Mucosa of rectum (tissue), 2 donors: ENCODE results near the gene PCDHA7.
"Not testable (repeated sequence)": the region's sequence is repeated elsewhere in the genome, so short reads cannot be mapped to it uniquely, and the experiment has no call there.

ENCODE experiments used
- H3K27ac ChIP-seq, 2 donors: one replicate each; pipeline ENCODE4 v1.7.0; 2013; ENCODE audit warnings: inconsistent platforms in 2 of 2, low read depth in 2 of 2, low read length in 2 of 2
- H3K27me3 ChIP-seq, 2 donors: one replicate each; pipeline ENCODE4 v1.7.0; 2013; ENCODE audit warnings: low read length in 2 of 2; ENCODE audit not compliant: control insufficient read depth in 2 of 2, insufficient read depth in 2 of 2
- H3K36me3 ChIP-seq, 2 donors: one replicate each; pipeline ENCODE4 v1.7.0; 2013; ENCODE audit warnings: low read length in 2 of 2; ENCODE audit not compliant: control insufficient read depth in 2 of 2, insufficient read depth in 2 of 2
- H3K4me1 ChIP-seq, 2 donors: one replicate each; pipeline ENCODE4 v1.7.0; 2013; ENCODE audit warnings: low read length in 2 of 2, mild to moderate bottlenecking in 1 of 2; ENCODE audit not compliant: control insufficient read depth in 2 of 2, insufficient read depth in 2 of 2
- H3K4me3 ChIP-seq, 2 donors: one replicate each; pipeline ENCODE4 v1.7.0; 2013; ENCODE audit warnings: low read length in 2 of 2
- H3K9ac ChIP-seq, 2 donors: one replicate each; pipeline ENCODE4 v1.7.0; 2013; ENCODE audit warnings: low read length in 2 of 2, low read depth in 1 of 2, mild to moderate bottlenecking in 1 of 2
- H3K9me3 ChIP-seq, 2 donors: one replicate each; pipeline ENCODE4 v1.7.0; 2013; ENCODE audit warnings: low read length in 2 of 2; ENCODE audit not compliant: control insufficient read depth in 2 of 2
- donor health status: healthy.
- donor health status: Normal muscosa, but diverticular disease.

The PCDHA7 gene

GRCh38 chr5:140800816-140801493 lies 33.1 kb upstream of the PCDHA7 start, which contains the start of gene PCDHA3:
PCDHA3 (plus strand) TSS chr5:140801057.
- H3K27me3 ChIP-seq, result no peaks in the 10 kb centered on the region
- H3K36me3 ChIP-seq, result no peaks in the 10 kb centered on the region
- H3K27ac ChIP-seq, result no peak within 1 kb of the TSS
- H3K4me1 ChIP-seq, result no peaks in the 10 kb centered on the region
- H3K9me3 ChIP-seq, result peaks cover 7 to 19% of the 10 kb centered on the region in 2 donors
- H3K4me3 ChIP-seq, result no peak within 1 kb of the TSS
- H3K9ac ChIP-seq, result no peak within 1 kb of the TSS

GRCh38 chr5:140801494-140801841 lies 32.6 kb upstream of the PCDHA7 start:
- H3K4me1 ChIP-seq, result no peaks in the 10 kb centered on the region
- no peak overlapping the region for H3K4me3 ChIP-seq
- no peak overlapping the region for H3K27ac ChIP-seq
- H3K9me3 ChIP-seq, result peaks cover 7 to 19% of the 10 kb centered on the region in 2 donors
- no peaks in the 10 kb centered on the region for H3K27me3 ChIP-seq
- H3K9ac ChIP-seq, result no peak overlapping the region
- no peaks in the 10 kb centered on the region for H3K36me3 ChIP-seq

- H3K27ac ChIP-seq, H3K9ac ChIP-seq, H3K36me3 ChIP-seq, H3K4me3 ChIP-seq, H3K27me3 ChIP-seq, H3K4me1 ChIP-seq: not testable (repeated sequence)
- H3K9me3 ChIP-seq, result peaks cover 7 to 17% of the 10 kb centered on the region in 2 donors
Measured at GRCh38 chr5:140802381-140802780, 31.7 kb upstream of the PCDHA7 start.

- H3K9ac ChIP-seq, result no peak overlapping the region
- H3K9me3 ChIP-seq, result peaks cover 7 to 17% of the 10 kb centered on the region in 2 donors
- H3K36me3 ChIP-seq, result no peaks in the 10 kb centered on the region
- H3K4me3 ChIP-seq, result no peak overlapping the region
- no peak overlapping the region for H3K27ac ChIP-seq
- H3K4me1 ChIP-seq, result no peaks in the 10 kb centered on the region
- H3K27me3 ChIP-seq, result no peaks in the 10 kb centered on the region
Measured at GRCh38 chr5:140802781-140803271, 31.2 kb upstream of the PCDHA7 start.

GRCh38 chr5:140806834-140807775 lies 27.0 kb upstream of the PCDHA7 start, which contains the start of gene PCDHA4:
PCDHA4 (plus strand) TSS chr5:140807068.
- H3K36me3 ChIP-seq, result no peaks in the 10 kb centered on the region
- no peak within 1 kb of the TSS for H3K9ac ChIP-seq
- H3K4me1 ChIP-seq, result no peaks in the 10 kb centered on the region
- H3K27ac ChIP-seq, result no peak within 1 kb of the TSS
- peak within 1 kb of the TSS; percentile 43 to 65 for H3K4me3 ChIP-seq
- peaks cover under 1 to 9% of the 10 kb centered on the region in 2 donors for H3K9me3 ChIP-seq
- H3K27me3 ChIP-seq, result no peaks in the 10 kb centered on the region

- not testable (repeated sequence) for H3K27me3 ChIP-seq, H3K4me3 ChIP-seq, H3K4me1 ChIP-seq, H3K27ac ChIP-seq, H3K9ac ChIP-seq, H3K36me3 ChIP-seq, H3K9me3 ChIP-seq
Measured at GRCh38 chr5:140808241-140808888, 25.7 kb upstream of the PCDHA7 start.

GRCh38 chr5:140808889-140809291 lies 25.2 kb upstream of the PCDHA7 start:
- Histone ChIP-seq H3K27ac (no peak overlapping the region), H3K27me3 (no peaks in the 10 kb centered on the region), H3K4me3 (no peak overlapping the region), H3K9me3 (peaks cover 0 to 7% of the 10 kb centered on the region in 2 donors), H3K36me3 (no peaks in the 10 kb centered on the region), H3K9ac (no peak overlapping the region), H3K4me1 (no peaks in the 10 kb centered on the region)

- H3K27ac ChIP-seq, result no peak within 1 kb of the TSS
- H3K9me3 ChIP-seq, result peaks cover 0 to 3% of the 10 kb centered on the region in 2 donors
- H3K4me3 ChIP-seq, result no peak within 1 kb of the TSS
- H3K9ac ChIP-seq, result no peak within 1 kb of the TSS
- H3K36me3 ChIP-seq, result no peaks in the 10 kb centered on the region
- H3K27me3 ChIP-seq, result no peaks in the 10 kb centered on the region
- H3K4me1 ChIP-seq, result no peaks in the 10 kb centered on the region
Measured at GRCh38 chr5:140821375-140822280, 12.4 kb upstream of the PCDHA7 start, which contains the start of gene PCDHA5. PCDHA5 (plus strand) TSS chr5:140821613.

GRCh38 chr5:140822281-140822629 lies 11.8 kb upstream of the PCDHA7 start:
- Histone ChIP-seq H3K9ac (no peak overlapping the region), H3K27me3 (no peaks in the 10 kb centered on the region), H3K36me3 (no peaks in the 10 kb centered on the region), H3K4me1 (no peaks in the 10 kb centered on the region), H3K4me3 (no peak overlapping the region), H3K9me3 (peaks cover 0 to 3% of the 10 kb centered on the region in 2 donors), H3K27ac (no peak overlapping the region)
